ENCODE results near the gene RIPOR1. TPM values are rescaled to one million over a fixed set of nuclear protein-coding genes. Genes with fewer than 3 reads are reported as not detected.

RIPOR1 gene
- total RNA-seq, 1 experiment from 2014 or later = 82.2 TPM

- H3K9me3 ChIP-seq (ENCODE audit: control insufficient read depth, insufficient read depth, low read depth, low read length) = no peaks in the 10 kb centered on the region
- ATAC-seq = no peak
- no peak overlapping the region for H3K4me3 ChIP-seq (ENCODE audit: low read depth in 2 of 2, low read length in 2 of 2)
- POLR2A ChIA-PET = no interaction called here
- TF ChIP-seq, protein P1, sequence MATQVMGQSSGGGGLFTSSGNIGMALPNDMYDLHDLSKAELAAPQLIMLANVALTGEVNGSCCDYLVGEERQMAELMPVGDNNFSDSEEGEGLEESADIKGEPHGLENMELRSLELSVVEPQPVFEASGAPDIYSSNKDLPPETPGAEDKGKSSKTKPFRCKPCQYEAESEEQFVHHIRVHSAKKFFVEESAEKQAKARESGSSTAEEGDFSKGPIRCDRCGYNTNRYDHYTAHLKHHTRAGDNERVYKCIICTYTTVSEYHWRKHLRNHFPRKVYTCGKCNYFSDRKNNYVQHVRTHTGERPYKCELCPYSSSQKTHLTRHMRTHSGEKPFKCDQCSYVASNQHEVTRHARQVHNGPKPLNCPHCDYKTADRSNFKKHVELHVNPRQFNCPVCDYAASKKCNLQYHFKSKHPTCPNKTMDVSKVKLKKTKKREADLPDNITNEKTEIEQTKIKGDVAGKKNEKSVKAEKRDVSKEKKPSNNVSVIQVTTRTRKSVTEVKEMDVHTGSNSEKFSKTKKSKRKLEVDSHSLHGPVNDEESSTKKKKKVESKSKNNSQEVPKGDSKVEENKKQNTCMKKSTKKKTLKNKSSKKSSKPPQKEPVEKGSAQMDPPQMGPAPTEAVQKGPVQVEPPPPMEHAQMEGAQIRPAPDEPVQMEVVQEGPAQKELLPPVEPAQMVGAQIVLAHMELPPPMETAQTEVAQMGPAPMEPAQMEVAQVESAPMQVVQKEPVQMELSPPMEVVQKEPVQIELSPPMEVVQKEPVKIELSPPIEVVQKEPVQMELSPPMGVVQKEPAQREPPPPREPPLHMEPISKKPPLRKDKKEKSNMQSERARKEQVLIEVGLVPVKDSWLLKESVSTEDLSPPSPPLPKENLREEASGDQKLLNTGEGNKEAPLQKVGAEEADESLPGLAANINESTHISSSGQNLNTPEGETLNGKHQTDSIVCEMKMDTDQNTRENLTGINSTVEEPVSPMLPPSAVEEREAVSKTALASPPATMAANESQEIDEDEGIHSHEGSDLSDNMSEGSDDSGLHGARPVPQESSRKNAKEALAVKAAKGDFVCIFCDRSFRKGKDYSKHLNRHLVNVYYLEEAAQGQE (IDR thresholded peaks at IDR 0.05; ENCODE audit: insufficient read depth in 1 of 2, low read depth in 2 of 2, low read length in 1 of 2) = no peak
- no peak for TF ChIP-seq POLR2AphosphoS5 (IDR thresholded peaks at IDR 0.05; ENCODE audit: low read depth, low read length)
- no peak for TF ChIP-seq TCF7L2 (IDR thresholded peaks at IDR 0.05; ENCODE audit: low read depth, low read length)
- TF ChIP-seq, protein P2, sequence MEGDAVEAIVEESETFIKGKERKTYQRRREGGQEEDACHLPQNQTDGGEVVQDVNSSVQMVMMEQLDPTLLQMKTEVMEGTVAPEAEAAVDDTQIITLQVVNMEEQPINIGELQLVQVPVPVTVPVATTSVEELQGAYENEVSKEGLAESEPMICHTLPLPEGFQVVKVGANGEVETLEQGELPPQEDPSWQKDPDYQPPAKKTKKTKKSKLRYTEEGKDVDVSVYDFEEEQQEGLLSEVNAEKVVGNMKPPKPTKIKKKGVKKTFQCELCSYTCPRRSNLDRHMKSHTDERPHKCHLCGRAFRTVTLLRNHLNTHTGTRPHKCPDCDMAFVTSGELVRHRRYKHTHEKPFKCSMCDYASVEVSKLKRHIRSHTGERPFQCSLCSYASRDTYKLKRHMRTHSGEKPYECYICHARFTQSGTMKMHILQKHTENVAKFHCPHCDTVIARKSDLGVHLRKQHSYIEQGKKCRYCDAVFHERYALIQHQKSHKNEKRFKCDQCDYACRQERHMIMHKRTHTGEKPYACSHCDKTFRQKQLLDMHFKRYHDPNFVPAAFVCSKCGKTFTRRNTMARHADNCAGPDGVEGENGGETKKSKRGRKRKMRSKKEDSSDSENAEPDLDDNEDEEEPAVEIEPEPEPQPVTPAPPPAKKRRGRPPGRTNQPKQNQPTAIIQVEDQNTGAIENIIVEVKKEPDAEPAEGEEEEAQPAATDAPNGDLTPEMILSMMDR (IDR thresholded peaks at IDR 0.05) = no peak
- TF ChIP-seq SIN3A (IDR thresholded peaks at IDR 0.05; ENCODE audit: borderline replicate concordance, insufficient read depth, low read depth, low read length) = no peak
- intact Hi-C loops (cut with micrococcal nuclease; ENCODE audit: unreplicated experiment) (no loop called here), in situ Hi-C loops (cut with HindIII; ENCODE audit: low pct_unique_long_range_greater_than_20kb, low sequenced_read_pairs) (no loop called here)
- no peaks in the 10 kb centered on the region for H3K36me3 ChIP-seq (ENCODE audit: control insufficient read depth, insufficient read depth, low read length)
- H3K4me1 ChIP-seq (ENCODE audit: control insufficient read depth, insufficient read depth, low read length) = no peaks in the 10 kb centered on the region
- CTCF ChIA-PET = no interaction called here
- no peak for DNase-seq (ENCODE audit: low read depth, low spot score)
- no peak overlapping the region for H3K27ac ChIP-seq (ENCODE audit: low read length)
- H3K27me3 ChIP-seq (ENCODE audit: control insufficient read depth, insufficient read depth, low read length) = no peaks in the 10 kb centered on the region
- no TSS peak for BruUV-seq (replicated peaks)
Observed at GRCh38 chr16:67518676-67519075, 10.0 kb upstream of the RIPOR1 start.

- Histone ChIP-seq H3K4me3 (ENCODE audit: low read depth in 2 of 2, low read length in 2 of 2) (no peak overlapping the region), H3K27me3 (ENCODE audit: control insufficient read depth, insufficient read depth, low read length) (no peaks in the 10 kb centered on the region), H3K4me1 (ENCODE audit: control insufficient read depth, insufficient read depth, low read length) (no peaks in the 10 kb centered on the region), H3K9me3 (ENCODE audit: control insufficient read depth, insufficient read depth, low read depth, low read length) (no peaks in the 10 kb centered on the region), H3K27ac (ENCODE audit: low read length) (no peak overlapping the region), H3K36me3 (ENCODE audit: control insufficient read depth, insufficient read depth, low read length) (no peaks in the 10 kb centered on the region)
- intact Hi-C loops (cut with micrococcal nuclease; ENCODE audit: unreplicated experiment) (no loop called here), in situ Hi-C loops (cut with HindIII; ENCODE audit: low pct_unique_long_range_greater_than_20kb, low sequenced_read_pairs) (no loop called here)
- DNase-seq (ENCODE audit: low read depth, low spot score) (no peak), ATAC-seq (no peak)
- no peak for TF ChIP-seq TCF7L2 (IDR thresholded peaks at IDR 0.05; ENCODE audit: low read depth, low read length)
- no peak for TF ChIP-seq SIN3A (IDR thresholded peaks at IDR 0.05; ENCODE audit: borderline replicate concordance, insufficient read depth, low read depth, low read length)
- TF ChIP-seq, protein P1 (IDR thresholded peaks at IDR 0.05; ENCODE audit: insufficient read depth in 1 of 2, low read depth in 2 of 2, low read length in 1 of 2) = no peak
- no peak for TF ChIP-seq POLR2AphosphoS5 (IDR thresholded peaks at IDR 0.05; ENCODE audit: low read depth, low read length)
- TF ChIP-seq, protein P2 (IDR thresholded peaks at IDR 0.05) = no peak
- BruUV-seq (replicated peaks) = no TSS peak
- ChIA-PET POLR2A (interaction anchor here (0.6 kb wide), 1 partner anchor 367 kb away, joined by 3 read pairs; no protein-coding TSS in a partner anchor), CTCF (no interaction called here)
Observed at GRCh38 chr16:67519242-67519641, 9.4 kb upstream of the RIPOR1 start.
